SK-N-SH treated with all-trans-retinoic acid at 6 μM for 48 hours (cell line): Measurements from ENCODE around the gene ANXA7.

Source experiments
- CSDC2 ChIP-seq: fragments of 250-450 bp; sonication (Bioruptor Pico); IDR thresholded peaks from 2 replicates; pipeline ENCODE4 v1.5.0; 2020; ENCODE audit warnings: mild to moderate bottlenecking, moderate library complexity
- ESRRG ChIP-seq: fragments of 250-450 bp; sonication (Bioruptor Pico); IDR thresholded peaks from 2 replicates; pipeline ENCODE4 v1.6.1; 2021; ENCODE audit warnings: mild to moderate bottlenecking
- ISL1 ChIP-seq: fragments of 250-450 bp; sonication (Bioruptor Pico); IDR thresholded peaks from 2 replicates; pipeline ENCODE4 v2.1.2; 2022; ENCODE audit warnings: mild to moderate bottlenecking, moderate library complexity
- RARB ChIP-seq: fragments of 250-450 bp; sonication (Bioruptor Pico); IDR thresholded peaks from 2 replicates; pipeline ENCODE4 v1.8.0; 2021; ENCODE audit warnings: mild to moderate bottlenecking, moderate library complexity
- ZC3H10 ChIP-seq: fragments of 250-450 bp; sonication (Bioruptor Pico); IDR thresholded peaks from 2 replicates; pipeline ENCODE4 v1.5.1; 2021; ENCODE audit warnings: mild to moderate bottlenecking, moderate library complexity
- ZFP3 ChIP-seq: fragments of 250-450 bp; sonication (Bioruptor Pico); IDR thresholded peaks from 2 replicates; pipeline ENCODE4 v1.5.0; 2020; ENCODE audit warnings: mild to moderate bottlenecking, moderate library complexity
- ZFP30 ChIP-seq: fragments of 450-650 bp; formaldehyde crosslinking; IDR thresholded peaks from 2 replicates; pipeline ENCODE4 v1.5.0; 2022; ENCODE audit warnings: mild to moderate bottlenecking, moderate library complexity
- ZNF565 ChIP-seq: fragments of 450-650 bp; formaldehyde crosslinking; conservative IDR thresholded peaks from 2 replicates; pipeline ENCODE4 v1.5.0; 2020; ENCODE audit warnings: low read depth, mild to moderate bottlenecking, moderate library complexity
- ZNF70 ChIP-seq: fragments of 450-650 bp; formaldehyde crosslinking; IDR thresholded peaks from 2 replicates; pipeline ENCODE4 v1.5.0; 2020; ENCODE audit warnings: mild to moderate bottlenecking, moderate library complexity
- TF ChIP-seq, protein P1 (sequence below): fragments of 250-450 bp; sonication (Bioruptor Pico); IDR thresholded peaks from 2 replicates; pipeline ENCODE4 v1.5.1; 2021; ENCODE audit warnings: mild to moderate bottlenecking, moderate library complexity

DNA sequence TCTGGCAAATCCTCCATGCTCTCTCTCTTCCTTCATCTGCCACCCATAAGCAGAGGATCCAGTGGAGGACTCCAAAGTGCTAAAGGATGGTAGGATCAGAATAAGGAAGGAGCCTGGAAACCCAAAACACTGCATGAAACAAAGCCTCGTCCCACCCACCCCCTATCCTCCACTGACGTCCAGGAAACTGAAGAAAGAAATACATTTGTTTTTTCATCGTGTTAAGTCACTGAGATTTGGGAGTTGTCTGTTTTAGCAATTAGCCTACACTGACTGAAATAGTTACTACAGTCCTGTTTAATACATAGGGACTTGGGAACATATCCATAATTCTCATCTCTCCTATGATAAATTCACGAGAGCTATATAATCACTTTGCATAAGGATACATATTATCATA is 14.8 kb downstream of the ANXA7 start:
- TF ChIP-seq ZNF565, result no peak
- TF ChIP-seq ZFP3 (CRISPR knock-in tag), result no peak
- no peak for TF ChIP-seq RARB
- no peak for TF ChIP-seq CSDC2
- TF ChIP-seq ESRRG, result no peak
- no peak for TF ChIP-seq ISL1 (CRISPR knock-in tag)
- no peak for TF ChIP-seq ZNF70 (CRISPR knock-in tag)
- TF ChIP-seq, protein P1, sequence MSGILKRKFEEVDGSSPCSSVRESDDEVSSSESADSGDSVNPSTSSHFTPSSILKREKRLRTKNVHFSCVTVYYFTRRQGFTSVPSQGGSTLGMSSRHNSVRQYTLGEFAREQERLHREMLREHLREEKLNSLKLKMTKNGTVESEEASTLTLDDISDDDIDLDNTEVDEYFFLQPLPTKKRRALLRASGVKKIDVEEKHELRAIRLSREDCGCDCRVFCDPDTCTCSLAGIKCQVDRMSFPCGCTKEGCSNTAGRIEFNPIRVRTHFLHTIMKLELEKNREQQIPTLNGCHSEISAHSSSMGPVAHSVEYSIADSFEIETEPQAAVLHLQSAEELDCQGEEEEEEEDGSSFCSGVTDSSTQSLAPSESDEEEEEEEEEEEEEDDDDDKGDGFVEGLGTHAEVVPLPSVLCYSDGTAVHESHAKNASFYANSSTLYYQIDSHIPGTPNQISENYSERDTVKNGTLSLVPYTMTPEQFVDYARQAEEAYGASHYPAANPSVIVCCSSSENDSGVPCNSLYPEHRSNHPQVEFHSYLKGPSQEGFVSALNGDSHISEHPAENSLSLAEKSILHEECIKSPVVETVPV, result no peak
- TF ChIP-seq ZFP30, result no peak
- no peak for TF ChIP-seq ZC3H10 (CRISPR knock-in tag)
